Neural cell (in vitro differentiated cells): Measurements from ENCODE around the gene SHMT2. TPM values are rescaled to one million over a fixed set of nuclear protein-coding genes. Genes with fewer than 3 reads are reported as not detected.

Experiments
- H2AFZ ChIP-seq: fragments of 200-600, 300-800 bp; sonication (generic), shearing (Covaris generic); 2 replicates; pipeline ENCODE4 v1.6.0; 2014; ENCODE audit warnings: low read depth, mild to moderate bottlenecking, antibody characterized with exemption, low read length, moderate library complexity
- H3F3A ChIP-seq: fragments of 200-600 bp; shearing (Covaris generic); 2 replicates; pipeline ENCODE4 v1.6.1; 2016; ENCODE audit warnings: mild to moderate bottlenecking, moderate library complexity, mixed read lengths, antibody characterized with exemption, low read length; ENCODE audit not compliant: insufficient read depth, poor library complexity, severe bottlenecking
- H3K27ac ChIP-seq: fragments of 200-600, 300-800 bp; sonication (generic), shearing (Covaris generic); 2 replicates; pipeline ENCODE4 v1.5.1; 2014; ENCODE audit warnings: mild to moderate bottlenecking, low read length, moderate library complexity
- H3K27me3 ChIP-seq: fragments of 300-800, 200-600 bp; sonication (generic), shearing (Covaris generic); 2 replicates; pipeline ENCODE4 v1.6.0; 2014; ENCODE audit warnings: mild to moderate bottlenecking, low read depth, low read length, moderate library complexity; ENCODE audit not compliant: insufficient read depth
- H3K36me3 ChIP-seq: fragments of 300-800, 200-600 bp; sonication (generic), shearing (Covaris generic); 2 replicates; pipeline ENCODE4 v1.5.1; 2014; ENCODE audit warnings: mild to moderate bottlenecking, antibody characterized with exemption, low read length, moderate library complexity; ENCODE audit not compliant: insufficient read depth
- H3K4me2 ChIP-seq: fragments of 300-800, 200-600 bp; sonication (generic), shearing (Covaris generic); 2 replicates; pipeline ENCODE4 v1.6.0; 2014; ENCODE audit warnings: mild to moderate bottlenecking, low read length
- H3K4me3 ChIP-seq: fragments of 300-800, 200-600 bp; sonication (generic), shearing (Covaris generic); 2 replicates; pipeline ENCODE4 v1.5.1; 2014; ENCODE audit warnings: mild to moderate bottlenecking, low read length, moderate library complexity
- H3K79me2 ChIP-seq: fragments of 200-600 bp; shearing (Covaris generic); replicated peaks from 2 replicates; pipeline ENCODE4 v1.6.0; 2014; ENCODE audit warnings: mild to moderate bottlenecking, low read length, moderate library complexity; ENCODE audit not compliant: insufficient read depth
- H3K9ac ChIP-seq: fragments of 300-800, 200-600 bp; sonication (generic), shearing (Covaris generic); 2 replicates; pipeline ENCODE4 v1.6.1; 2016; ENCODE audit warnings: mild to moderate bottlenecking, low read length, mixed read lengths
- H3K9me2 ChIP-seq: fragments of 200-600 bp; shearing (Covaris generic); 2 replicates; pipeline ENCODE4 v1.6.1; 2016; ENCODE audit warnings: mild to moderate bottlenecking, low read length, mixed read lengths; ENCODE audit not compliant: insufficient read depth
- H3K9me3 ChIP-seq: fragments of 200-600, 300-800 bp; sonication (generic), shearing (Covaris generic); 2 replicates; pipeline ENCODE4 v1.6.1; 2016; ENCODE audit warnings: mild to moderate bottlenecking, mixed run types, low read length, moderate library complexity, mixed read lengths
- H4K20me1 ChIP-seq: fragments of 200-600 bp; shearing (Covaris generic); 2 replicates; pipeline ENCODE4 v1.6.1; 2016; ENCODE audit warnings: mild to moderate bottlenecking, mixed run types; ENCODE audit not compliant: insufficient read depth
- EP300 ChIP-seq: fragments of 450-650 bp; conservative IDR thresholded peaks from 2 replicates; pipeline ENCODE4 v1.6.1; 2014; ENCODE audit warnings: antibody characterized with exemption, mild to moderate bottlenecking, moderate library complexity; ENCODE audit not compliant: poor library complexity, severe bottlenecking
- EZH2 ChIP-seq: fragments of 200-600, 300-800 bp; shearing (Covaris generic), sonication (generic); IDR thresholded peaks from 2 replicates; pipeline ENCODE4 v1.6.1; 2014; ENCODE audit warnings: antibody characterized with exemption, low read length, borderline replicate concordance, mild to moderate bottlenecking; ENCODE audit not compliant: insufficient read depth, poor library complexity, severe bottlenecking
- MXI1 ChIP-seq: fragments of 450-650 bp; conservative IDR thresholded peaks from 2 replicates; pipeline ENCODE4 v1.6.1; 2014; ENCODE audit warnings: antibody characterized with exemption, mild to moderate bottlenecking; ENCODE audit not compliant: poor library complexity, severe bottlenecking
- POLR2AphosphoS5 ChIP-seq: IDR thresholded peaks from 2 replicates; pipeline ENCODE4 v1.6.1; 2012
- RAD21 ChIP-seq: fragments of 450-650 bp; conservative IDR thresholded peaks from 2 replicates; pipeline ENCODE4 v1.6.1; 2014; ENCODE audit warnings: antibody characterized with exemption, mild to moderate bottlenecking, moderate library complexity
- SMC3 ChIP-seq: fragments of 450-650 bp; conservative IDR thresholded peaks from 2 replicates; pipeline ENCODE4 v1.6.1; 2014; ENCODE audit warnings: antibody characterized with exemption, mild to moderate bottlenecking, moderate library complexity; ENCODE audit not compliant: poor library complexity
- TAF1 ChIP-seq: IDR thresholded peaks from 2 replicates; pipeline ENCODE4 v1.6.1; 2012; ENCODE audit warnings: low read depth
- polyA plus RNA-seq: library from polyadenylated mRNA; depleted of rRNA; stranded (reverse); fragments of >200 nt; gene quantifications from 2 replicates; pipeline ENCODE4 v1.2.3, GENCODE V29; 2014
- TF ChIP-seq, protein P1 (sequence below): IDR thresholded peaks from 2 replicates; pipeline ENCODE4 v1.6.1; 2012; ENCODE audit warnings: borderline replicate concordance
- TF ChIP-seq, protein P2 (sequence below): fragments of 450-650 bp; IDR thresholded peaks from 2 replicates; pipeline ENCODE4 v1.5.1; 2014; ENCODE audit warnings: antibody characterized with exemption, mild to moderate bottlenecking, moderate library complexity; ENCODE audit not compliant: poor library complexity, severe bottlenecking

Gene SHMT2
- polyA plus RNA-seq, 1 donor from 2014 or later: 38.2 TPM

DNA sequence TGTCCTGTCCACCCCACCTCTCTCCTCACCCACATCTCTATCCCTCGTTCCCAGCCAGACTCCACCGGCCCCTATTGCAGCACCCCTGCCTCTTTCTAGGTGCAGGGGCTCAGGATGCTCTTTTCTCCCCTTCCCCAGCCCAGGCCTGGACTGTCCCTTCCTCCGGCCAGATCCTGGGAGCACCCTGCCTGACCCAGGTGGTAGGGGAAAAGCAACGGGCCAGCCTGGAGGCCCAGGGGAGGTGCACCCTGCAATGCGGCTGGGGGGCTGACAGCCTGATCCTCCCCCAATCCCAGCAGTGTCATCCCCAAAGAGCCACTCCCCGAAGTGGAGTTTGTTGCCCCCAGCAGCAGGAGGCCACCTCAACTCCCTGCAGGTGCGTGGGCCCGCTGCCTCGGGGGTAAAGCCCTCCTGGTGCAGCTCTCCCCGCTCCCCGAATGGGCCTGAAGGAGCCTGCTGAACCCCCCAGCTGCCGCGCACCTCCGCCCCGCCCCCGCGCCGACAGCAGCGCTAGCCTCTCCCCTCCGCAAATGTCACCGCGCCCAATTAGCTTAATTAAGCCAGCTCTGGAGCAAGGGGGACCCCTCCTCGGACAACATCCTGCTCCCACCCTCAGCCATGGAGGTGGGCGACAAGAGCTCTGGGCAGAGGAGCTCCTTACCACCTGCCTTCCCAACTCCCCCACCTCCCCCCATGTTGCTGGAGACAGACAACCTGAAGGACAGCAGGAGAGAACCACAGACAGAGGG, 8.2 kb upstream of the SHMT2 start:
- Histone ChIP-seq H4K20me1 (no peaks in the 10 kb centered on the region), H3K9me2 (no peaks in the 10 kb centered on the region), H3K79me2 (no peaks in the 10 kb centered on the region), H3K9me3 (no peaks in the 10 kb centered on the region), H3K27me3 (peaks cover 98% of the 10 kb centered on the region), H3K27ac (no peak overlapping the region), H3K9ac (no peak overlapping the region), H3F3A (no peaks in the 10 kb centered on the region), H2AFZ (no peak overlapping the region), H3K4me3 (no peak overlapping the region), H3K36me3 (no peaks in the 10 kb centered on the region), H3K4me2 (no peak overlapping the region)
- TF ChIP-seq POLR2AphosphoS5 (no peak), RAD21 (no peak), EZH2 (no peak), SMC3 (no peak), EP300 (no peak), TAF1 (no peak), MXI1 (no peak)
- TF ChIP-seq, protein P1, sequence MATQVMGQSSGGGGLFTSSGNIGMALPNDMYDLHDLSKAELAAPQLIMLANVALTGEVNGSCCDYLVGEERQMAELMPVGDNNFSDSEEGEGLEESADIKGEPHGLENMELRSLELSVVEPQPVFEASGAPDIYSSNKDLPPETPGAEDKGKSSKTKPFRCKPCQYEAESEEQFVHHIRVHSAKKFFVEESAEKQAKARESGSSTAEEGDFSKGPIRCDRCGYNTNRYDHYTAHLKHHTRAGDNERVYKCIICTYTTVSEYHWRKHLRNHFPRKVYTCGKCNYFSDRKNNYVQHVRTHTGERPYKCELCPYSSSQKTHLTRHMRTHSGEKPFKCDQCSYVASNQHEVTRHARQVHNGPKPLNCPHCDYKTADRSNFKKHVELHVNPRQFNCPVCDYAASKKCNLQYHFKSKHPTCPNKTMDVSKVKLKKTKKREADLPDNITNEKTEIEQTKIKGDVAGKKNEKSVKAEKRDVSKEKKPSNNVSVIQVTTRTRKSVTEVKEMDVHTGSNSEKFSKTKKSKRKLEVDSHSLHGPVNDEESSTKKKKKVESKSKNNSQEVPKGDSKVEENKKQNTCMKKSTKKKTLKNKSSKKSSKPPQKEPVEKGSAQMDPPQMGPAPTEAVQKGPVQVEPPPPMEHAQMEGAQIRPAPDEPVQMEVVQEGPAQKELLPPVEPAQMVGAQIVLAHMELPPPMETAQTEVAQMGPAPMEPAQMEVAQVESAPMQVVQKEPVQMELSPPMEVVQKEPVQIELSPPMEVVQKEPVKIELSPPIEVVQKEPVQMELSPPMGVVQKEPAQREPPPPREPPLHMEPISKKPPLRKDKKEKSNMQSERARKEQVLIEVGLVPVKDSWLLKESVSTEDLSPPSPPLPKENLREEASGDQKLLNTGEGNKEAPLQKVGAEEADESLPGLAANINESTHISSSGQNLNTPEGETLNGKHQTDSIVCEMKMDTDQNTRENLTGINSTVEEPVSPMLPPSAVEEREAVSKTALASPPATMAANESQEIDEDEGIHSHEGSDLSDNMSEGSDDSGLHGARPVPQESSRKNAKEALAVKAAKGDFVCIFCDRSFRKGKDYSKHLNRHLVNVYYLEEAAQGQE: no peak
- TF ChIP-seq, protein P2, sequence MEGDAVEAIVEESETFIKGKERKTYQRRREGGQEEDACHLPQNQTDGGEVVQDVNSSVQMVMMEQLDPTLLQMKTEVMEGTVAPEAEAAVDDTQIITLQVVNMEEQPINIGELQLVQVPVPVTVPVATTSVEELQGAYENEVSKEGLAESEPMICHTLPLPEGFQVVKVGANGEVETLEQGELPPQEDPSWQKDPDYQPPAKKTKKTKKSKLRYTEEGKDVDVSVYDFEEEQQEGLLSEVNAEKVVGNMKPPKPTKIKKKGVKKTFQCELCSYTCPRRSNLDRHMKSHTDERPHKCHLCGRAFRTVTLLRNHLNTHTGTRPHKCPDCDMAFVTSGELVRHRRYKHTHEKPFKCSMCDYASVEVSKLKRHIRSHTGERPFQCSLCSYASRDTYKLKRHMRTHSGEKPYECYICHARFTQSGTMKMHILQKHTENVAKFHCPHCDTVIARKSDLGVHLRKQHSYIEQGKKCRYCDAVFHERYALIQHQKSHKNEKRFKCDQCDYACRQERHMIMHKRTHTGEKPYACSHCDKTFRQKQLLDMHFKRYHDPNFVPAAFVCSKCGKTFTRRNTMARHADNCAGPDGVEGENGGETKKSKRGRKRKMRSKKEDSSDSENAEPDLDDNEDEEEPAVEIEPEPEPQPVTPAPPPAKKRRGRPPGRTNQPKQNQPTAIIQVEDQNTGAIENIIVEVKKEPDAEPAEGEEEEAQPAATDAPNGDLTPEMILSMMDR: no peak

DNA sequence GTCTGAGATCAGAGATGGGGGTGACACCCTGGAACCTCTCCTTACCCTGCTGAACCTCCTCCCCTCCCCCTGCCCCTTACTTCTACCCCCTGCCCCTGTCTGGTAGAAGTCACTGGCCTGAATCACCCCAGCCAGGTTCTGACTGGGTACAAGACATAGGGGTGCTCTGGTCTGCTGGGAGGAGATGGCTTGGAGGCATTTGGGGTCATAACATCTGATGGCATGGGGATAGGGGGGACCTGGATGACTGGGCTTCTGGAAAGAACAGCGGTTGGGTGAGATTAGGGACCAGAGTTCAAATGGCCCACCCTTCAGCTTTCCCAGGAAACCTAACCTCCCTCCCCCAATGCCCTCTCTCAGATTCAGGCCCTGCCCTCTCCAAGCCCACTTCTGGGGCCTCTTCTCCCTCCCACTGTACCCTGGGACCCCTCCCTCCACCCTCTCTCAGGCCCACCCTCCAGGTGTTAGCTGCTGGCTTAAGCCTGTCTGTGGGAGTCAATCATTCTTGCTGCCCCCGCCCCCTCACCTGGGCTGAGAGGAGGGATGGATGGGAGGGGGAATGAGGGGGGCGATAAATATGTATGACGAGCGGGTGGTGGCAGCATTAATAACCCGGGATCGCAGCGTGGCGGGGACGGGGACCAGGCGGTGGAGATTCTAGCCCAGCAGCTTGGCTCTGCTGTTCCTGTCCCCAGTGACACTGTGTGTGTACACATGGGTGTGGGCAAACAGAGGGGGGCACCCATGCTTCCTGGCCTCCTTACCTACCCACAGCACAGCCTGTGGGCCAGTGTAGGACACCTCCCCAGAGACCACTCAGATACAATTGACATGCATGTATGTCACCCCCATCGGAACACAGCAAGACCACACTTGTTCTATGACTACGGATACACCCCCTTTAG, 7.0 kb upstream of the SHMT2 start:
- H3K4me3 ChIP-seq: no peak overlapping the region
- H4K20me1 ChIP-seq: no peaks in the 10 kb centered on the region
- H3K4me2 ChIP-seq: no peak overlapping the region
- H3F3A ChIP-seq: no peaks in the 10 kb centered on the region
- no peaks in the 10 kb centered on the region for H3K36me3 ChIP-seq
- no peak overlapping the region for H2AFZ ChIP-seq
- no peak for TF ChIP-seq RAD21
- no peak for TF ChIP-seq SMC3
- no peaks in the 10 kb centered on the region for H3K79me2 ChIP-seq
- H3K9me2 ChIP-seq: no peaks in the 10 kb centered on the region
- no peaks in the 10 kb centered on the region for H3K9me3 ChIP-seq
- no peak overlapping the region for H3K9ac ChIP-seq
- peaks cover 100% of the 10 kb centered on the region for H3K27me3 ChIP-seq
- H3K27ac ChIP-seq: no peak overlapping the region
